Fibroblast of lung (primary cell): Measurements from ENCODE around the gene CDH4.

Experiments
- CTCF ChIP-seq, 2 donors: IDR thresholded peaks in 1 of 2; conservative IDR thresholded peaks in 1 of 2; 1 replicate in 1 of 2; 2 replicates in 1 of 2; pipeline ENCODE4 v1.5.1; 2011 to 2012; ENCODE audit warnings: low read length in 2 of 2, control low read depth in 1 of 2, inconsistent platforms in 1 of 2, low read depth in 1 of 2, mild to moderate bottlenecking in 1 of 2
- EZH2 ChIP-seq: IDR thresholded peaks from 2 replicates; pipeline ENCODE4 v1.5.1; 2012; ENCODE audit warnings: low read length, control low read depth, mild to moderate bottlenecking; ENCODE audit errors: missing control alignments

GRCh38 chr20:61871160-61871559 is 619.1 kb downstream of the CDH4 start:
- TF ChIP-seq CTCF (conservative IDR thresholded peaks at IDR 0.05 in 1 of 2, IDR thresholded peaks at IDR 0.05 in 1 of 2; ENCODE audit: low read depth in 1 of 2, low read length in 2 of 2) (no peak), EZH2 (no peak)
